Stomach smooth muscle (tissue), 2 donors: ENCODE data around the gene ATF2.
"Not testable (repeated sequence)": the region's sequence is repeated elsewhere in the genome, so short reads cannot be mapped to it uniquely, and the experiment has no call there.

Source experiments
- H3K27ac ChIP-seq: one replicate; pipeline ENCODE4 v1.7.0; 2013; ENCODE audit warnings: mild to moderate bottlenecking, low read length, inconsistent platforms
- H3K27me3 ChIP-seq, 2 donors: one replicate each; pipeline ENCODE4 v1.7.0; 2013; ENCODE audit warnings: low read length in 2 of 2; ENCODE audit not compliant: insufficient read depth in 2 of 2, control insufficient read depth in 1 of 2
- H3K36me3 ChIP-seq, 2 donors: one replicate each; pipeline ENCODE4 v1.7.0; 2013; ENCODE audit warnings: low read length in 2 of 2; ENCODE audit not compliant: control insufficient read depth in 2 of 2, insufficient read depth in 2 of 2
- H3K4me1 ChIP-seq: one replicate; pipeline ENCODE4 v1.7.0; 2013; ENCODE audit warnings: low read length; ENCODE audit not compliant: control insufficient read depth, insufficient read depth
- H3K4me3 ChIP-seq, 2 donors: one replicate each; pipeline ENCODE4 v1.7.0; 2013; ENCODE audit warnings: low read length in 2 of 2
- H3K9ac ChIP-seq, 2 donors: one replicate each; pipeline ENCODE4 v1.7.0; 2013; ENCODE audit warnings: low read length in 2 of 2, mild to moderate bottlenecking in 1 of 2
- H3K9me3 ChIP-seq, 2 donors: one replicate each; pipeline ENCODE4 v1.7.0; 2013; ENCODE audit warnings: low read length in 2 of 2; ENCODE audit not compliant: control insufficient read depth in 2 of 2
- donor health status: healthy.
- donor health status: Pancreatic carcinoma.

The ATF2 gene

GRCh38 chr2:175097297-175097696 lies 70.7 kb downstream of the ATF2 start:
- Histone ChIP-seq H3K27ac (no peak overlapping the region), H3K4me1 (no peaks in the 10 kb centered on the region), H3K36me3 (peaks cover 7 to 18% of the 10 kb centered on the region in 2 donors), H3K9ac (no peak overlapping the region), H3K9me3 (no peaks in the 10 kb centered on the region), H3K4me3 (no peak overlapping the region), H3K27me3 (no peaks in the 10 kb centered on the region)

DNA sequence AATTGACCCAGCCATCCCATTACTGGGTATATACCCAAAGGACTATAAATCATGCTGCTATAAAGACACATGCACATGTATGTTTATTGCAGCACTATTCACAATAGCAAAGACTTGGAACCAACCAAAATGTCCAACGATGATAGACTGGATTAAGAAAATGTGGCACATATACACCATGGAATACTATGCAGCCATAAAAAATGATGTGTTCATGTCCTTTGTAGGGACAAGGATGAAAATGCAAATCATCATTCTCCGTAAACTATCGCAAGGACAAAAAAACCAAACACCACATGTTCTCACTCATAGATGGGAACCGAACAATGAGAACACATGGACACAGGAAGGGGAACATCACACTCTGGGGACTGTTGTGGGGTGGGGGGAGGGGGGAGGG lies 83.9 kb downstream of the ATF2 start:
- H3K9ac ChIP-seq, H3K27me3 ChIP-seq, H3K4me3 ChIP-seq, H3K4me1 ChIP-seq, H3K36me3 ChIP-seq, H3K27ac ChIP-seq, H3K9me3 ChIP-seq: not testable (repeated sequence)

GRCh38 chr2:175080479-175080878 lies 87.5 kb downstream of the ATF2 start:
- no peak overlapping the region for H3K4me3 ChIP-seq
- H3K36me3 ChIP-seq = peaks cover 5 to 16% of the 10 kb centered on the region in 2 donors
- H3K4me1 ChIP-seq = no peaks in the 10 kb centered on the region
- H3K9ac ChIP-seq = no peak overlapping the region
- H3K27me3 ChIP-seq = no peaks in the 10 kb centered on the region
- no peaks in the 10 kb centered on the region for H3K9me3 ChIP-seq
- no peak overlapping the region for H3K27ac ChIP-seq

- Histone ChIP-seq H3K27ac (no peak overlapping the region), H3K9me3 (no peaks in the 10 kb centered on the region), H3K27me3 (no peaks in the 10 kb centered on the region), H3K9ac (no peak overlapping the region), H3K4me1 (no peaks in the 10 kb centered on the region), H3K4me3 (no peak overlapping the region), H3K36me3 (peaks cover 3 to 19% of the 10 kb centered on the region in 2 donors)
Measured at GRCh38 chr2:175076272-175076671, 91.7 kb downstream of the ATF2 start.

GRCh38 chr2:175074478-175074877 lies 93.5 kb downstream of the ATF2 start:
- H3K36me3 ChIP-seq = peaks cover 3 to 15% of the 10 kb centered on the region in 2 donors

DNA sequence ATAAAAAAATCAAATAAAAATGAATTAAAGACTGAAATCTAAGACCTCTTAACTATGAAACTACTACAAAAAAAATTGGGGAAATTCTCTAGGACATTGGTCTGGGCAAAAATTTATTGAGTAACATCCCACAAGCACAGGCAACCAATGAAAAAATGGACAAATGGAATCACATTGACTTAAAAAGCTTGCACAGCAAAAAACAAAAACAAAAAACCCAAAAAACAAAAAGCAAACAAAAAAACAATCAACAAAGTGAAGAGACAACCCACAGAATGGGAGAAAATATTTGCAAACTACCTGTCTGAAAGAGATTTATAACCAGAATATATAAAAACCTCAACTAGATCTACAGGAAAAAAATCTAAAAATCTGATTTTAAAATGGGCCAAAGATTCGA lies 99.5 kb downstream of the ATF2 start:
- Histone ChIP-seq H3K9me3 (no peaks in the 10 kb centered on the region), H3K36me3 (peaks cover 0 to 2% of the 10 kb centered on the region in 2 donors), H3K4me3 (no peak overlapping the region), H3K27ac (no peak overlapping the region), H3K9ac (no peak overlapping the region), H3K4me1 (no peaks in the 10 kb centered on the region), H3K27me3 (no peaks in the 10 kb centered on the region)

More at GRCh38 chr2:175074478-175074877, 93.5 kb downstream of the ATF2 start:
- Histone ChIP-seq H3K9ac (no peak overlapping the region), H3K27me3 (no peaks in the 10 kb centered on the region), H3K9me3 (no peaks in the 10 kb centered on the region), H3K4me3 (no peak overlapping the region), H3K27ac (no peak overlapping the region), H3K4me1 (no peaks in the 10 kb centered on the region)

GRCh38 chr2:175066411-175066810 lies 101.6 kb downstream of the ATF2 start:
- no peaks in the 10 kb centered on the region for H3K27me3 ChIP-seq
- no peaks in the 10 kb centered on the region for H3K9me3 ChIP-seq
- H3K4me3 ChIP-seq = no peak overlapping the region
- H3K27ac ChIP-seq = no peak overlapping the region
- no peak overlapping the region for H3K9ac ChIP-seq
- H3K36me3 ChIP-seq = peaks cover 0 to 2% of the 10 kb centered on the region in 2 donors
- no peaks in the 10 kb centered on the region for H3K4me1 ChIP-seq

GRCh38 chr2:175064797-175065196 lies 103.2 kb downstream of the ATF2 start:
- Histone ChIP-seq H3K4me1 (no peaks in the 10 kb centered on the region), H3K27ac (no peak overlapping the region), H3K9me3 (no peaks in the 10 kb centered on the region), H3K4me3 (no peak overlapping the region), H3K9ac (no peak overlapping the region), H3K27me3 (no peaks in the 10 kb centered on the region), H3K36me3 (peaks cover 0 to 2% of the 10 kb centered on the region in 2 donors)

DNA sequence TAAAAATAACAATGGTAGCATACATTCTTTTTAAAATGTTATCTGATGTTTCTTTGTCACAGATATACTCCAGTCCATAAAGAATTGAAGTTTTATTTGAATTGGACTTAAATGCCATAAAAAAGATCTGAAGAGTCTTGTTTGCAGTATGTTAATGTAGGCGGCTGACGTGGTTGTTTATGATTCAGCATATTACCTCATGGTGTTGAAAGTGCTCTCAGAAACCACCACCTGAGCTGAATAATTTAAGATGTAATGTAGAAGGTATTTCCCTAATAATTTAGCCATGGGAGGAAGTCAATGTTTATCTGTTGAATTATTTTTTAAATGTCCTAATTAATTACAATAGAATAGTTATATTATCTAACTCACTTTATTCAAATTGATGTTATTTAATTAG lies 104.3 kb downstream of the ATF2 start:
- H3K9me3 ChIP-seq = no peaks in the 10 kb centered on the region
- H3K27ac ChIP-seq = no peak overlapping the region
- H3K27me3 ChIP-seq = no peaks in the 10 kb centered on the region
- no peak overlapping the region for H3K9ac ChIP-seq
- no peaks in the 10 kb centered on the region for H3K4me1 ChIP-seq
- peaks cover 4 to 5% of the 10 kb centered on the region in 2 donors for H3K36me3 ChIP-seq
- no peak overlapping the region for H3K4me3 ChIP-seq

DNA sequence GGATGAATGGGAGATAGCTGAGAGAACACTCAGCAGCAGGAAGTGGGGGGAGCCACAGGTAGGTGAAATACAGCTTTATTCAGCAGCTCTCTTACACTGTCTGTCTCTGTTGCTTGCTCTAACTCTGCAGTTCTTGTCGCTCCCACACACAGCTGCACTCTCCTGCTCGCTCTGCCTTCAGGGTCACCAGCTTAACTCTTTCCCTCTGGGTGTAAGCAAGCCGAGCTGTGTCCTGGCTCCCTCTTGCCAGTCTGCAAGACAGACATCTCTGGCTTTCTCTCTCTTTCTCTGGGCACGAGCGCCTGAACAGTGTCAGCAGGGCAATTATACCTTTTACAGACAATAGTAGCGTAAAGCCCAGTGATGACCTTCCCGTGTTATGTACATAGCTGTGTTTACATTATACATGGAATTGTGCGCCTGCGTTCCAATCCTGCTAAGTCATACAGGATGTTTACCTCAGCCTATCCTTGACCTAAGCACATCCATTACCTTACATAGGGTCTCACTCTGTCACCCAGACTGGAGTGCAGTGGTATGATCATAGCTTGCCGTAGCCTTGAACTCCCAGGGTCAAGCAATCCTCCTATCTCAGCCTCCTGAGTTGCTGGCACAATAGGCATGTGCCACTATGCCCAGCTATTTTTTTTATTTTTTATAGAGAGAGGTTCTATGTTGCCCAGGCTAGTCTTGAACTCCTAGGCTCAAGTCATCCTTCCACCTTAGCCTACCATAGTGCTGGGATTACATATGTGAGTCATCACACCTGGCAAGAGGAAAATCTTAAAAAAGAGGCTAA lies 105.0 kb downstream of the ATF2 start:
- Histone ChIP-seq H3K9me3 (no peaks in the 10 kb centered on the region), H3K9ac (no peak overlapping the region), H3K27me3 (no peaks in the 10 kb centered on the region), H3K4me1 (no peaks in the 10 kb centered on the region), H3K27ac (no peak overlapping the region), H3K4me3 (no peak overlapping the region), H3K36me3 (peaks cover 4 to 5% of the 10 kb centered on the region in 2 donors)

DNA sequence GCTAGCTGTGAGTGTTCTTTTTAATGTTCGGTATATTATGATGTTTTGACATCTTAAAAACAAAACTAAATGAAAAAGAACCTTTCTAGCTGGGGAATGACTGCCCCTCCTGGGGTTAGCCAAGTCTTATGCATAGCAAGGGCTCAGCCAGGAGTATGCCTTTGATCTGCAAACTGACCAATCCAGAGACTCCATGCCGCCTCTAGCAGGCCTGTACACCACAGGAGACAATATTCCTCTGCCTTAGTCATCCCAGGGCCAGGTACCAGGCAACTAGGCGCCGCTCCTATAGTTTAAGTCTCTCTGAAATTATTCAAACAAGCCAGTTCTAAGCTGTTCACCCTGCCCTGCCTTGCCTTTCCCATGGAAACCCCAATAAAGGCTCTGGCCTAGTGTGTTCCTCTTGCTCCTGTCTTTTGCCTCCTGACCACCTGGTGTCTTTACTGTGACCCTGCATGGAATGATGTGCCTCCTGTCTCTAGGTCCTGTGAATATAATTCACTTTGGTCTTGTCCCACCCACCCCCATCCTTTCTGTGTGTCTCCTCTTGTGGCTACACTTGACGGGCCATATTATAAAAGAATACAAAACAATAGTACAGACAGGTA lies 110.8 kb downstream of the ATF2 start:
- Histone ChIP-seq H3K4me3 (no peak overlapping the region), H3K27me3 (no peaks in the 10 kb centered on the region), H3K9me3 (no peaks in the 10 kb centered on the region), H3K27ac (no peak overlapping the region), H3K36me3 (peaks cover 2 to 4% of the 10 kb centered on the region in 2 donors), H3K9ac (no peak overlapping the region), H3K4me1 (no peaks in the 10 kb centered on the region)
